ENCODE measurements around the gene ZC3H12A.

DNA sequence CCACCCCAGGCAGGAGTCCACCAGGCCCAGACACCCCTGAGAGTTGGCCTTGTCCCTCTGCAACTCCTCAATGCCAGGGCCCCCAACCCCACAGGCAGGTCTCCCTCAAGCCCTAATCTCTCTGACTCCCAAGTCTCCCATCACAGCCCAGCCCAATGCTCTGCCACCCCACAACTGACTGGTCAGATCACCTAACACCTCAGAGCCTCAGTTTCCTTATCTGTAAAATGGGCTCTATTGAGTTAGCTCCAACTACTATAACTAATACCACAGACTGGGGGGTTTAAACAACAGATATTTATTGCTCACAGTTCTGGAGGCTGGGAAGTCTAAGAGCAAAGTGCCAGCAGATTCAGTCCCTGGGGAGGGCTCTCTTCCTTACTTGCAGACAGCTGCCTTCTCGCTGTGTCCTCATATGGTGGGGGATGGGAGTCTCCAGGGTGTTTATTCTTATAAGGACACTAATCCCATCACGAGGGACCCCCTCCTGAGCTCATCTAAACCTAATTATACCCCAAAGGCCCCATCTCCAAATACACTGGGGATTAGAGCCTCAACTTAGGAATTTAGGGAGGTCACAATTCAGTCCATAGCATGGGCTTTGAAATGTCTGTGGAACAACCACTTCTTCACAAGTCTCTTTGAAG, 34.9 kb upstream of the ZC3H12A start:
- TF ChIP-seq, protein P1, sequence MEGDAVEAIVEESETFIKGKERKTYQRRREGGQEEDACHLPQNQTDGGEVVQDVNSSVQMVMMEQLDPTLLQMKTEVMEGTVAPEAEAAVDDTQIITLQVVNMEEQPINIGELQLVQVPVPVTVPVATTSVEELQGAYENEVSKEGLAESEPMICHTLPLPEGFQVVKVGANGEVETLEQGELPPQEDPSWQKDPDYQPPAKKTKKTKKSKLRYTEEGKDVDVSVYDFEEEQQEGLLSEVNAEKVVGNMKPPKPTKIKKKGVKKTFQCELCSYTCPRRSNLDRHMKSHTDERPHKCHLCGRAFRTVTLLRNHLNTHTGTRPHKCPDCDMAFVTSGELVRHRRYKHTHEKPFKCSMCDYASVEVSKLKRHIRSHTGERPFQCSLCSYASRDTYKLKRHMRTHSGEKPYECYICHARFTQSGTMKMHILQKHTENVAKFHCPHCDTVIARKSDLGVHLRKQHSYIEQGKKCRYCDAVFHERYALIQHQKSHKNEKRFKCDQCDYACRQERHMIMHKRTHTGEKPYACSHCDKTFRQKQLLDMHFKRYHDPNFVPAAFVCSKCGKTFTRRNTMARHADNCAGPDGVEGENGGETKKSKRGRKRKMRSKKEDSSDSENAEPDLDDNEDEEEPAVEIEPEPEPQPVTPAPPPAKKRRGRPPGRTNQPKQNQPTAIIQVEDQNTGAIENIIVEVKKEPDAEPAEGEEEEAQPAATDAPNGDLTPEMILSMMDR (conservative IDR thresholded peaks at IDR 0.05; ENCODE audit: low read depth in 2 of 2), result no peak
- no peak for TF ChIP-seq EZH2 (IDR thresholded peaks at IDR 0.05; ENCODE audit: low read depth, unreplicated experiment)
- TF ChIP-seq, protein P2, sequence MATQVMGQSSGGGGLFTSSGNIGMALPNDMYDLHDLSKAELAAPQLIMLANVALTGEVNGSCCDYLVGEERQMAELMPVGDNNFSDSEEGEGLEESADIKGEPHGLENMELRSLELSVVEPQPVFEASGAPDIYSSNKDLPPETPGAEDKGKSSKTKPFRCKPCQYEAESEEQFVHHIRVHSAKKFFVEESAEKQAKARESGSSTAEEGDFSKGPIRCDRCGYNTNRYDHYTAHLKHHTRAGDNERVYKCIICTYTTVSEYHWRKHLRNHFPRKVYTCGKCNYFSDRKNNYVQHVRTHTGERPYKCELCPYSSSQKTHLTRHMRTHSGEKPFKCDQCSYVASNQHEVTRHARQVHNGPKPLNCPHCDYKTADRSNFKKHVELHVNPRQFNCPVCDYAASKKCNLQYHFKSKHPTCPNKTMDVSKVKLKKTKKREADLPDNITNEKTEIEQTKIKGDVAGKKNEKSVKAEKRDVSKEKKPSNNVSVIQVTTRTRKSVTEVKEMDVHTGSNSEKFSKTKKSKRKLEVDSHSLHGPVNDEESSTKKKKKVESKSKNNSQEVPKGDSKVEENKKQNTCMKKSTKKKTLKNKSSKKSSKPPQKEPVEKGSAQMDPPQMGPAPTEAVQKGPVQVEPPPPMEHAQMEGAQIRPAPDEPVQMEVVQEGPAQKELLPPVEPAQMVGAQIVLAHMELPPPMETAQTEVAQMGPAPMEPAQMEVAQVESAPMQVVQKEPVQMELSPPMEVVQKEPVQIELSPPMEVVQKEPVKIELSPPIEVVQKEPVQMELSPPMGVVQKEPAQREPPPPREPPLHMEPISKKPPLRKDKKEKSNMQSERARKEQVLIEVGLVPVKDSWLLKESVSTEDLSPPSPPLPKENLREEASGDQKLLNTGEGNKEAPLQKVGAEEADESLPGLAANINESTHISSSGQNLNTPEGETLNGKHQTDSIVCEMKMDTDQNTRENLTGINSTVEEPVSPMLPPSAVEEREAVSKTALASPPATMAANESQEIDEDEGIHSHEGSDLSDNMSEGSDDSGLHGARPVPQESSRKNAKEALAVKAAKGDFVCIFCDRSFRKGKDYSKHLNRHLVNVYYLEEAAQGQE (IDR thresholded peaks at IDR 0.05; ENCODE audit: unreplicated experiment), result no peak
- no peak for TF ChIP-seq EZH2phosphoT487 (IDR thresholded peaks at IDR 0.05; ENCODE audit: unreplicated experiment)
- TF ChIP-seq POLR2AphosphoS5 (IDR thresholded peaks at IDR 0.05; ENCODE audit: low read depth), result no peak
- TF ChIP-seq NANOG (IDR thresholded peaks at IDR 0.05; ENCODE audit: borderline replicate concordance), result no peak
- no peak for TF ChIP-seq CREB1 (CRISPR knock-in tag; IDR thresholded peaks at IDR 0.05; ENCODE audit: low read depth)
- no peak for TF ChIP-seq ZNF114 (CRISPR knock-in tag; IDR thresholded peaks at IDR 0.05)
- TF ChIP-seq ZNF331 (CRISPR knock-in tag; IDR thresholded peaks at IDR 0.05; ENCODE audit: low read depth), result no peak
- TF ChIP-seq STAT1 (IDR thresholded peaks at IDR 0.05; ENCODE audit: unreplicated experiment), result no peak

Data from GM23338 (cell line).